DND-41 (cell line): Measurements from ENCODE around the gene CTCF.

ENCODE experiments used
- CTCF ChIP-seq: IDR thresholded peaks from 2 replicates; pipeline ENCODE4 v1.5.1; 2012; ENCODE audit warnings: borderline replicate concordance, low read length, moderate library complexity, mild to moderate bottlenecking; ENCODE audit not compliant: poor library complexity, severe bottlenecking; ENCODE audit errors: extremely low read depth
- EZH2 ChIP-seq: IDR thresholded peaks from 3 replicates; pipeline ENCODE4 v1.6.1; 2012; ENCODE audit warnings: borderline replicate concordance, low read depth, mild to moderate bottlenecking, moderate library complexity, low read length, inconsistent platforms; ENCODE audit not compliant: severe bottlenecking

GRCh38 chr16:67666032-67666551, 103.8 kb downstream of the CTCF start:
- TF ChIP-seq CTCF = no peak
- no peak for TF ChIP-seq EZH2
